ENCODE data around the gene PIERCE2.
"Not testable (repeated sequence)": the region's sequence is repeated elsewhere in the genome, so short reads cannot be mapped to it uniquely, and the experiment has no call there.

Gene PIERCE2, protein sequence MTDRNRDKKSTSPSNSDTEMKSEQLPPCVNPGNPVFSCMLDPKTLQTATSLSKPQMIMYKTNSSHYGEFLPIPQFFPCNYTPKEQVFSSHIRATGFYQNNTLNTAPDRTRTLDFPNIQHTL

DNA sequence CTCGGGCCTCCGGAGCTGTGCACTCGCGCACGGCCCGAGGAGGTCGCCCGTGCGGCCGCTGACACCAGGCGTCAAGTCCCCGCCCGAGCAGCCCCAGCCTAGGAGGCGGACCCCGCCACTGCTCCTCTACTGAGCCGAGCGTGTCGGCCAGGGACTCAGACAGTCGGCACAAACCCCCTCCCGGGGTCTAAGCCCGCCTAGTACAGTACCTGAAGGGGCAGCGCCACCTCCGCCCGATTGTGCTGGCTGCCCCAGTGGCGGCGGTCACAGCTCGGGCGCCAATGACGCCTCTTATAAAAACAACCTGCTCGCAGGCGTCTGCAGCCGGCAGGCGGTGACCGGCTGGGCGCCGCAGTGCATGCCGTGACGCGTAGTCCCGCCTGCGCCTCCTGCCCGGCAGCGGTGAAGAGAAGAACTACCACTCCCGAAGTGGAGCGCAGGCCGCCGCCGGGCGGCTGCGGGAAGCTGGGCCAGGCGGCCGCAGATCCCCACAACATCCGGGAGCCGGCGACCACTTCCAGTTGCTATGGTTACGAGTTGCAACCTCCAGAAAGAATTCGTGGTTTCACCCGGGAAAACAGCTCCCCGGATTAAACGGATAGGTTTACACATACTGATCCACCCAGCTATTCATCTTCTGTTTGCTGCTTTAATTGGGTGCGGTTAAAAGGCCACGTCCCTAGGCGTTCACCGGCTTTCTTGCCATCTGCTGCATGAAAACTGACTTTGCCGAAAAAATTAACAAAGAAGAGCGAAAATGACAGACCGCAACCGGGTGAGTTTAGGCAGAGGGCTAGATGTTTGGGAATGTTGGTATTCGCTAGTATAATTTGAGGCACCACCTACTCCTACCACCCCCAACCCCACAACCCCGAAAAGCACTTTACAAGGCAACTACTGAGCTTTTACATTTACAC lies at the start of gene PIERCE2, which contains the start of gene CCPG1:
Gene PIERCE2 (plus strand): TSS at position 484 of the 917 bp plus-strand sequence. CDS start 274 bp downstream, at position 758.
Gene CCPG1 (minus strand): TSS at position 348 of the 917 bp plus-strand sequence. CDS start 18,935 bp downstream, outside the sequence.
- peak; percentile 96 for DNase-seq

DNA sequence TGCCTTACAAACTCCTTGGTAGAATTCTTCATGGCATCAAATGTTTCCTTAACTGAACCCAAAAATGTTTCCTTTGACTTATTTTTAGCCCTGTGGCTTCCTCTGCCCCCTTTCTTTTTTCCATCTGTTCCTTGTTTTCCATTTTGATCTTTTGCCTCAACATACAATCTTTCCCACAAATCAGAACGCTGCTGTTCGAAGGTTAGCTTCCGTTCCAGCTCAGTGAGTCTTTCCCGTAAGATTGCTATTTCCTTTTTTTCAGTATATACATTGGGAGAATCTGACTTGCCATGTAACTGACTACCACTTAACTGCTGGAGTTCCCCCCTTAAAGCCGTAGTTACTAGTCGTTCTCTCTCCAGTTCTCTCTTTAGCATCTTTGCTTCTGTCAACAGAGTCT lies 48.0 kb upstream of the PIERCE2 start:
- no peak for DNase-seq

DNA sequence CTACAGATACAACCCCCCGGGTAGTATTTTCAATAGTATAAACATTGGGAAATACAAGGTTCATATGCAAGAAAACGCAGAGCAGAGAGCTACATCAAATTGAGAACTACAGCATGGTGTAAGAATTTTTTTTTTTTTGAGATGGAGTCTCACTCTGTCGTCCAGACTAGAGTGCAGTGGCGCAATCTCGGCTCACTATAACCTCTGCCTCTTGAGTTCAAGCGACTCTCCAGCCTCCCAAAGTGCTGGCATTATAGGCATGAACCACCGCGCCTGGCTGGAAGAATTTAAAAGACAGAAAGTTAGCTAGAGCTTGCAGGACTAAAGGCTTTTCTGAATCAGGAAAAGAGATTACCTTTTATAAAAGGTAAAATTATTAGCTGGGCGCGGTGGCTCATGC lies 47.2 kb upstream of the PIERCE2 start:
- no peak for DNase-seq

DNA sequence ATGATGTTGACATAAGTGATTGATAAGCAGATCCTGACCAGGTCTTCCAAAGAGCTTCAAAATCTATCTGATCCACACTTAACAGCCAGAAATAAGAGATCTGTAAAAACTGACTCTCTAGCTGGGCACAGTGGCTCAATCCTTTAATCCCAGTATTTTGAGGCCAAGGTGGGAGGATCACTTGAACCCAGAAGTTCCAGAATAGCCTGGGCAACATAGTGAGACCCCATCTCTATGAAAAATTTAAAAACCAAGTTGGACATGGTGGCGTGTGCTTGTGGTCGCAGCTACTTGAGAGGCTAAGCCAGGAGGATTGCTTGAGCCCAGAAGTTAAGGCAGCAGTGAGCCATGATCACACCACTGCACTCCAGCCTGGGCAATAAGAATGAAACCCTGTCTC lies 45.7 kb upstream of the PIERCE2 start:
- no peak for DNase-seq

DNA sequence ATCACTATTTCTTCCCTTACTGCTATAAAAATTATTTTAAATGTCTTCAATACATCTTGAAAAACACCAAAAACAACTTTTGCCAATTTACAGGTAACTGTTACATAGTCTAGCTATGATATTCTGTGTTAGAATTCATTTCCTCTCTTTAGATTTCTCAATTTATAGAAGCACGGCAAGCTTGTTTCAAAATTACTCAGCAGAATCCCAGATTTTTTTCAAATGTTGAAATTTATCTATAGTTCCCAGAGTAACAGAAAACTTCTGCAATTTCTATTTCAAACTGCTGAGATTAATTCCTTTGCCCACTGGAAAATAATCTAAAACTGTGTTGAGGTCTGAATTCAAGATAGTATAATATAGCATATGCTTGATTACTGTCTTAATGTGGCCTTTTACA lies 41.3 kb upstream of the PIERCE2 start:
- no peak for DNase-seq

DNA sequence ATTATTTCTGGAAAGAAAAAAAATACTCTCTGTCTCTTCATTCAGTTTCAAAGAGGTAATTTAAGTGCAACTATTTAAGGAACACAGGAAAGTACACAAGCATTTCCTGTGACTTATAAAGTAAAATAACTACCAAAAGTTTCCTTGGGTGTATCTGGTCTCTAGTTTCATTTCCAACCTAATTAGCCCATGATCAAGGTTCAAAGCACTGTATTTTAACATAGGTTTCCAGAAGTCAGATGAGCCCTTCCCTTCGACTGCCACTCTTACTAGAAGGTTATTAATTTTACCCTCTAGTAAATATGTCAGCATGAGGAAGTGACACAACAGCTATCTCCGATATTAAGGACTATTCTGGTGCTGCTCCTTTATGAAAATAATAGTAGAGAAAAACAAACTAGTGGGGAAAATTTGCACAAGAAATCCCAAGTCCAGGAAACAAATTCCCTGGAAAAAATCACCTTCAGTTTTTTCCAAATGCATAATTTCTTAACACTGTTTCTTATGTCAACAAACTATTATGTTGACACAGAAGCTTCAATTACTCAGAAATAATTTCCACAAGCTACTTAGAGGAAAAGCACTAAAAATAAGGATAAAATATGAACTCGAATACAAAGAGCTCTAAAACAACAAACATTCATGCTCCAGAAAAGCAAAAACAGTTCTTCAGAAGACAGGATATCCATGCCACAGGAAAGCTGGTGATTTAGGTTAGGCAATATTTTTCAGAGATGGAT lies 35.4 kb upstream of the PIERCE2 start:
- no peak for DNase-seq

DNA sequence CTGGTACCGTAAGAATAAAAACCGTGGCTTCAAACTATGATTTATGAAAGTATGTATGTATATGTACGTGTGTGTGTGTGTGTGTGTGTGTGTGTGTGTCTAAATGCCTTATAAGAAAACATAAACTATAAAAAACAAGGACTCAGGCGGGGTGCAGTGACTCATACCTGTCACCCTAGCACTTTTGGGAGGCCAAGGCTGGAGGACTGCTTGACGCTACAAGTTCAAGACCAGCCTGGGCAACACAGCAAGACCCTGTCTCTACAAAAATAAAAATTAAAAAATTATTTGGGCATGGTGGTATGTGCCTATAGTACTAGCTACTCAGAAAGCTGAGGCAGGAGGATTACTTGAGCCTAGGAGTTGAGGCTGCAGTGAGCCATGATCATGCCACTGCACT lies 29.2 kb upstream of the PIERCE2 start:
- no peak for DNase-seq

DNA sequence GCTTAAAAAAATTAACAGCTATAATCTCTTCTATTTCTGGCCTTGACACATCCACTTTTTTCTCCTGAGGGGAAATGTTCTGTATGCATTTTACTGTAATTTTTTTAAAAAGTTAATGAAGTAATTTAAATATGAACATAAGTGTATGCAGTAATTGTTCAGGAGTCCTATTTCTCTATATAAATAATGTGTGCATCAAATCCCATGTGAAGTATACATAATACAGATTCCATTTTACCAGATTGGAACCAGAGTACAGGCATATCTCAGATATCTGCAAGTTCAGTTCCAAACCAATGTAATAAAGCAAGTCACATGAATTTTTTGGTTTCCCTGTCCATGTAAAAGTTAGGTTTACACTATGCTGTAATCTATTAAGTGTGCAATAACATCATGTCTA lies 26.7 kb upstream of the PIERCE2 start:
- DNase-seq, result no peak

DNA sequence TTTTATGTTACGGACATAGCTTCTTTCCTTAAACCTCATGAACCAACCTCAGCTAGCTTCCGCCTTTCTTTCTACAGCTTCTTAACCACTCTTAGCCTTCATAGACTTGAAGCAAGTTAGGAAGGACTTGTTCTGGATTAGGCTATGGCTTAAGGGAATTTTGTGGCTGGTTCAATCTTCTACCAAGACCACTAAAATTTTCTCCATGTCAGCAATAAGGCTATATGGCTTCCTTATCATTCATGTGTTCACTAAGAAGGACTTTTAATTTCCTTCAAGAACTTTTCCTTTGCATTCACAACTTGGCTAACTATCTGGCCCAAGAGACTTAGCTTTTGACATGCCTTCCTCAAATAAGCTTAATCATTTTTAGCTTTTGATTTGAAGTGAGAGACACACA lies 24.6 kb upstream of the PIERCE2 start:
- no peak for DNase-seq

DNA sequence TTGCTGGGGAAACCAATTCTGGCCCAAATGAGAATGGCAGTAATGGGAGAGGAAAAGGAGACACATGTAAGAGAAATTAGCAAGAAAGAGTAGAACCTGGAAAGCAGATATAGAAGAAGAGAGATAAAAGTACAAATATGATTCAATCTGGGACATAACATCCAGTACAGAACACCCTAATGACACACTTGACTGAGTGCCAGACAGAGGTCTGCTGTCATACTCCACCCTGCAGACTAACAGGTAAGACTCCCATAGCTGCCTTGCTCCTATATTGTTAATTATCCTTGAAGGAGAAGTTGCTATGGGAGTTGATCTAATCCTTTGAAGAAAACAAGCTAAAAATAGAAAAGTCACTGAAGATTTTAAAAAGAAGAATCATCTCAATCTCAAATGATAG lies 21.3 kb upstream of the PIERCE2 start:
- no peak for DNase-seq

DNA sequence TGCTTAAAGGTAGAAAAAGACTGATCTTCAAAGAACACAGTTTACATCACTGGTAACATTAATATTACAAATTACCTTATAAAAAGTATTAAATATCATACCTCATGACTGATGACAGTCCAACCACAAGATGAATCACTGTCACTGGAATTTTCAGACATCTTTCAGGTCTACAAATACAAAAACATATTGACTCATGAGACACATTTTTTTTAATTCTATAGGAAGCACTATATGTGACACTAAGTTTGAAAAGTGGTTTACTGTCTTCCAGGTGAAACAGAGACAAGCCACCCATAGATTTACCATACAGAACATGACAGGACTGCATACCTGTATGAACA lies 19.1 kb upstream of the PIERCE2 start:
- DNase-seq, result peak; percentile 16

DNA sequence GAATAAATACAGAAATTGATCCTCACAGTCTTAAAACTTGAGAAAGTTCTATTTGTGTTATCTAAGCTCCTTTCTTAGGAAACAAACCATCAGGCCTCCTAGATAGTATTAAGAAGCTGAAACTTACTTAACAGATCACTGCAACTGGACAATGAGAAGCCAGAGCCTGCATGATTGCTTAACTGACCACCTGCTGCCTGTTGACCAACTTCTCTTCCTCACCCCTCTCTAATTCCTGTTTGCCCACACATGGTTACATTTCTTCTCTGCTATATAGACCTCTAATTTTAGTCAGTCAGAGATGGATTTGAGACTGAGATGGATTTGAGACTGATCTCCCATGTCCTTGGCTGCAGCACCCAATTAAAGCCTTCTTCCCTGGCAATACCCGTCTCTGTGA lies 13.6 kb upstream of the PIERCE2 start:
- no peak for DNase-seq

DNA sequence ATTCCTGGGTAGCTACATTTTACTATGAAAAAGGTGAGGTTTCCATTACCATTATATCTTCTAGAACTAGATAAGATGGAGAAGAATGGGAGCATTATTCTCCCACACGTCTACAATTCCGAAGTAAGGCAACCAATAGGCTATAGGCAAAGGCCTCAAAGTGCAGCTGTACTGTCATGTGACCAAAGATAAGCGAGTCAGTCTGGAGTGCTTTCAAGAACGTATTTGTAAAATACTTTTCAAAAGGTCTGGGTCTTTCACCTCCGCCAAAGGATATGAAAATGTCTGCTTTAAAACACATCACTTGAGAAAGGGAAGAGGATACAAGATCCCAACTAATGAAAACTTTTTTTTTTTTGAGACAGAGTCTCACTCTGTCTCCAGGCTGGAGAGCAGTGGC lies 10.1 kb upstream of the PIERCE2 start:
- DNase-seq, result no peak

DNA sequence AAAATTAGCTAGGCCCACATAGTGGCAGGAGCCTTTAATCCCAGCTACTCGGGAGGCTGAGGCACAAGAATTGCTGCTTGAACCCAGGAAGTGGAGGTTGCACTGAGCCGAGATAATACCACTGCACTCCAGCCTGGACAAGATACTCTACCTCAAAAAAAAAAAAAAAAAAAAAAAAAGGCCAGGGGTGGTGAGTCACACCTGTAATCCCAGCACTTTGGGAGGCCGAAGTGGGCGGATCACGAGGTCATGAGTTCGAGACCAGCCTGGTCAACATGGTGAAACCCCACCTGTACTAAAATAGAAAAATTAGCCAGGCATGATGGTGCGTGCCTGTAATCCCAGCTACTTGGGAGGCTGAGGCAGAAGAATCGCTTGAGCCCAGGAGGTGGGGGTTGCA lies 8.2 kb upstream of the PIERCE2 start:
- DNase-seq, result not testable (repeated sequence)

DNA sequence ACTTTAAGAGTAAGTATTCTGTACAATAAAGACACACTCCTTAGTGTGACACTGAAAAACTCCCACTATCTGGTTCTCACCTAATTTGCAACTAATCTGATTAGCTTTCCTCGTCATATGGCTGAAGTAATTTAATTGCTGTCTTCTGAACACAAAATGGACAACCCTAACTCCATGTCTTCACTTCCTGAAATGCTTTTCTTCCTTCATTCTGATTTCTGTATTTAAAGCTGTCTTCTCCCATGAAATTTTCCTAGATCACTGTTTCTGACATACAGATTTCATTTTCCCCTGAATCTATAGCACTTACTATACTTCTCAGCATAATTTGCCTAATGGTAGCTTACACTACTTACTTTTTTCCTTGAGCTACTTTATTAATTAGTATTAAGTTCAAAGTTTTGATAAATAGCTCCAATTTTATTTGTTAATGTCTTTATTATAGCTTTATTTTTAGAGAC lies 6.5 kb upstream of the PIERCE2 start:
- no peak for DNase-seq

DNA sequence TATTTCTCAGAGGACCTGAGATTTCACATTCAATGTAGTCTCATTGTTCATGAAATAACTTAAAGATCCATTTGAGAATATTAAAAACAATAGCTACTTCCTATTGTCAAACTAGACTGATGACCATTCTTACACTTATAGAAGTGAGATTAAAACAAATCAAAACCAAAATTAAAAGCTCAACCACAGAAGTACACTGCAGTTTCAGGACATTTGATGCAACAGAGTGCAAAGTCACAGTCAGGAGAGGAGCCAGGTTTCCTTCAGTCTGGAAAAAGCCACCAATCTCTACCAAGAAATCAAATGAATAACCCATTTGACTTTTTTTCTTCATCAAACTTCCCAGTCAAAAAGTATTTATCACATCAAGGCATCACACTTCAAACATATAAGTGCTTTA lies 5.6 kb upstream of the PIERCE2 start:
- DNase-seq, result no peak

DNA sequence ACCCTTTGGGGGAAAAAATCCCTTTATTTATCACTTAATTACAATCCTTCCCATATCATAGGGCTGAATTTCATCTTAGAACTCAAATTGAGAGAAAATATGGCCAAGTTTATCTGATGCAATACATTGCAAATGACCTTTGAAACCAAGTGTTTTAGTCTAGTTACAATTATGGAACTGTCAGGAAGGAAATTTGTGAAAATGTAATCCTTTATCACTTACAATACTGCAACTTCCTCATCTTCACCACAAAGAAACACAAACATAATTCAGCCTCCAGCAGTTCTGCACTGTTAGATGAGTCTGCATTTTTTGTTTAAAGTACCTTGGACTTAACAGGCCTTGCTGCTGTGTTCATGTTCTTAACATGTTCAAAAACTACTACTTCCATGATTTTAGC lies 4.8 kb upstream of the PIERCE2 start:
- peak; percentile 31 for DNase-seq

DNA sequence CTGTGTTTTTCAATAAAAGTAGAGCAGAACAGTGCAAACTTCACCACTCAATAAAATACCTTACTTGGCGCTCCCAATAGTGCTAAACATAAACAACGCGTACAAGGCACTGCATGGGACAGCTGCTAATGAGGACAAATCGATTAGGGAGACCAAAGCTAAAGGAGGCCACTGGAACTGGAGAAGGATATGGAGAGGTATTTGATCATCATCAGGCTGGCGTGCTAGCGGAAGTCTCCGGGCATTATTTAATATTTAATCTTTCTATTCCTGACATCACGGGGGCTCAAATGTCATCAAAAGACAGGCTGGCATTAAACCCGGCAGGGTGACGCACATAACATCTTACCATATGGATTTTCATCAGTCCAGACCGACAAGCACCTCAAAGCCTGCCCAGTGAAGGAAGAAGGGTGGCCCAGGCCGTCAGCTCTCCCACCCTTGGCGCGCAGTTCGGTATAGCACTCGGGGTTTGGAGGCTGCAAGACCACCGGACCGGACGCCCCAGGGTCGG lies 740 bp upstream of the PIERCE2 start:
- DNase-seq, result peak; percentile 79

DNA sequence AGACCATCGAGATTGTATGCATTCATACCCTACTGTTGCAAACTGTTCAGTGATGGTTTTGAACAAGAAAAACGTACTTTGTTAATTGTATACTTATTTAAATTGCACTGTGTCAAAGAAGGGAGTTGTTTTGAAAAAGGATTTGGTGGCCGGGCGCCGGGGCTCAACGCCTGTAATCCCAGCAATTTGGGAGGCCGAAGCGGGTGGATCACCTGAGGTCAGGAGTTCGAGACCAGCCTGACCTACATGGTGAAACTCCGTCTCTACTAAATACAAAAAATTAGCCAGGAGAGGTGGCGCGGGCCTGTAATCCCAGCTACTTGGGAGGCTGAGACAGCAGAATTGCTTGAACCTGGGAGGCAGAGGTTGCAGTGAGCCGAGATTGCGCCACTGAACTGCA lies 681 bp downstream of the PIERCE2 start:
- DNase-seq, result not testable (repeated sequence)

DNA sequence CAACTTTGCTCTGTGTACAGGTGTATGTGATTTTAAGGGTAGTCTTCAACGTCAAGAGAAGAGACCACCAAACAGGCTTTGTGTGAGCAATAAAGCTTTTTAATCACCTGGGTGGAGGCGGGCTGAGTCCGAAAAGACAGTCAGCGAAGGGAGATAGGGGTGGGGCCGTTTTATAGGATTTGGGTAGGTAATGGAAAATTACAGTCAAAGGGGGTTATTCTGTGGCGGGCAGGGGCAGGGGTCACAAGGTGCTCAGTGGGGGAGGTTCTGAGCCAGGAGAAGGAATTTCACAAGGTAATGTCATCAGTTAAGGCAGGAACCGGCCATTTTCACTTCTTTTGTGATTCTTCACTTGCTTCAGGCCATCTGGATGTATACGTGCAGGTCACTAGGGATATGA lies 9.4 kb downstream of the PIERCE2 start:
- not testable (repeated sequence) for DNase-seq

DNA sequence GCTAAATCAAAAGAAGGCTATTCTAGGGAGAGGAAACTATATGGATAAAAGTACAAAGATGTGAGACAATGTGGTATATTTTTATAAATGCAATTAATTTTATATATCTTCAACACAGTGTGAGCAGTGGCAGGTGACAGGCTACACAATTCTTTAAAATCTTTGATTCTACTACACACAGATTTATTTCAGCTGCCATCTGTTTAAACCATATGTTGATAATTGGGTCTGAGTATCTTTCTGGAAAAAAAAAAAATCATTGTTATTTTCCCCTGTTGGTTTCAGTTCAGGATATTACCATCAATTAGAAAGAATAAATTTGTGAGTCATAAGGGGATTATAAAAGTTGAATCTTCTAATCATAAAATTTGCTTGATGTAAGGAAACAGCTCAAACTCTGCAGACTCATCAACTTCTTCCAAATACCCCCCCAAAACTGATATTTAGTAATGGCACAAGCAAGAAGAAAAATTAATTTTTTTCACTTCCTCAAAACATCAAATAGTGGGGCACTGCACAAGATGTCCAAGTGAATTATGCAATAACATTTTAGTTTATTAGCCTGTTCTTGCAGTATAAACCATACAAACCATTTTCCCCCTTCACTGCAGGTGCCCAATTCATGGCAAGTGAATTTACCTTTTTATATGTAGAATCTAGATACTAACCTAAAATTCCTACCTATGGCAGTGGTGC lies 12.0 kb downstream of the PIERCE2 start:
- no peak for DNase-seq

DNA sequence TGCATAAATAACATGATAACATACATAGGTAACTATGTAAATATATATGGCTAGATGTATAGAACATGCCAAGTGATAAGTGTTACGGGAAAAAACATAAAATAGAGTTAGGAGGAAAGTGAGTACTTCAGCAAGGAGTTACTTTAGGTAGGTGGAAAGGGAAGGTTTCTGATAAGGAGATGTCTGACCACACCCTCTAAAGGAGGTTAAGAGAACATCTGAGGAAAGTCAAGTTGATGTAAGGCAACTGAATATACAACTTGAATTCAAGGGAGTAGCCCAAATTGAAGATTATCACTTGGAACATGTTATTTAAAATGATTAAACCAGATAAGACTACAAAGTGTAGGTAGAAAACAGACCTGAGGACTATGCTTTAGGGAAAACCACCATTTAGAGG lies 13.8 kb downstream of the PIERCE2 start:
- no peak for DNase-seq

Data from DMS53 (cell line).